A549 (cell line): ENCODE data around the gene KCNB1. TPM values are rescaled to one million over a fixed set of nuclear protein-coding genes. Genes with fewer than 3 reads are reported as not detected.

ENCODE experiments used
- ATAC-seq, 2 experiments: fragments of 200-7000 bp in 1 of 2; fragments of >200 bp in 1 of 2; cut with Nextera tagmentation in 1 of 2; cut with Tn5 transposase in 1 of 2; 3 replicates each; pipeline versions ENCODE4 v1.8.0 to v1.9.1; 2018 to 2020; ENCODE audit warnings: mild to moderate bottlenecking in 1 of 2, moderate library complexity in 1 of 2
- CTCF ChIA-PET: fragments of 300-600 bp; sonication (Branson Sonifier 250); formaldehyde crosslinking; extraction: SDS; loops from one replicate; lab custom pipeline; 2021; ENCODE audit warnings: antibody characterized with exemption, inconsistent platforms; lab: Yijun Ruan, JAX
- POLR2A ChIA-PET: fragments of 350-600 bp; formaldehyde crosslinking; extraction: SDS; loops from one replicate; lab custom pipeline; 2021; ENCODE audit warnings: antibody characterized with exemption, inconsistent platforms; lab: Yijun Ruan, JAX
- DNase-seq, 2 experiments: peaks; one replicate each; pipeline versions ENCODE4 v3.0.0 to v3.0.0-alpha.2; 2011 to 2016; ENCODE audit warnings: low read depth in 1 of 2, low spot score in 1 of 2
- FAIRE-seq: peaks from 2 replicates; lab custom pipeline; 2011; peaks lifted over from hg19 to GRCh38; lab: Jason Lieb, UNC
- H3K27ac ChIP-seq, 2 experiments: fragments of >200 bp; sonication (Bioruptor Twin); formaldehyde crosslinking; 3 replicates each; pipeline ENCODE4 v1.5.1; 2016 to 2017
- H3K4me1 ChIP-seq: fragments of >200 bp; sonication (Bioruptor Twin); formaldehyde crosslinking; 3 replicates; pipeline ENCODE4 v1.6.1; 2016
- H3K4me2 ChIP-seq: fragments of >200 bp; sonication (Bioruptor Twin); formaldehyde crosslinking; 3 replicates; pipeline ENCODE4 v1.6.1; 2016
- H3K4me3 ChIP-seq: fragments of >200 bp; sonication (Bioruptor Twin); formaldehyde crosslinking; 3 replicates; pipeline ENCODE4 v1.5.1; 2016
- H3K9me3 ChIP-seq: fragments of >200 bp; sonication (Bioruptor Twin); formaldehyde crosslinking; 3 replicates; pipeline ENCODE4 v1.6.1; 2016
- CEBPB ChIP-seq, 2 experiments: fragments of >200 bp in 1 of 2; sonication (Bioruptor Twin) in 1 of 2; formaldehyde crosslinking in 1 of 2; IDR thresholded peaks; 2 replicates each; pipeline ENCODE4 v1.6.1; 2012 to 2016
- CHD2 ChIP-seq: fragments of 150-350 bp; IDR thresholded peaks from 2 replicates; pipeline ENCODE4 v1.6.1; 2014; ENCODE audit warnings: low read length; ENCODE audit not compliant: partially characterized antibody
- FOSB ChIP-seq: fragments of 250-450 bp; sonication (Bioruptor Pico); IDR thresholded peaks from 2 replicates; pipeline ENCODE4 v1.5.0; 2020; ENCODE audit warnings: mild to moderate bottlenecking, moderate library complexity
- FOXS1 ChIP-seq: fragments of 250-450 bp; sonication (Bioruptor Pico); IDR thresholded peaks from 2 replicates; pipeline ENCODE4 v1.5.0; 2020; ENCODE audit warnings: mild to moderate bottlenecking, moderate library complexity
- GATA3 ChIP-seq: IDR thresholded peaks from 2 replicates; pipeline ENCODE4 v1.6.1; 2012; ENCODE audit warnings: borderline replicate concordance
- HOXA7 ChIP-seq: fragments of 250-450 bp; sonication (Bioruptor Pico); IDR thresholded peaks from 2 replicates; pipeline ENCODE4 v1.5.0; 2020; ENCODE audit warnings: mild to moderate bottlenecking, moderate library complexity
- HOXB5 ChIP-seq: fragments of 250-450 bp; sonication (Bioruptor Pico); IDR thresholded peaks from 2 replicates; pipeline ENCODE4 v1.5.0; 2020; ENCODE audit warnings: mild to moderate bottlenecking, moderate library complexity
- KDM1A ChIP-seq: fragments of 200-600 bp; sonication (generic); IDR thresholded peaks from 2 replicates; pipeline ENCODE4 v1.6.1; 2016; ENCODE audit warnings: low read depth, mild to moderate bottlenecking
- MAFK ChIP-seq: fragments of 450-650 bp; IDR thresholded peaks from 2 replicates; pipeline ENCODE4 v1.6.1; 2014; ENCODE audit not compliant: partially characterized antibody
- MAZ ChIP-seq: fragments of 150-350 bp; IDR thresholded peaks from 2 replicates; pipeline ENCODE4 v1.6.1; 2014; ENCODE audit warnings: antibody characterized with exemption, low read depth, low read length, borderline replicate concordance
- NR3C1 ChIP-seq: fragments of >200 bp; sonication (Bioruptor Twin); formaldehyde crosslinking; IDR thresholded peaks from 3 replicates; pipeline ENCODE4 v1.6.1; 2017
- POLR2AphosphoS2 ChIP-seq: conservative IDR thresholded peaks from 2 replicates; pipeline ENCODE4 v1.6.1; 2012; ENCODE audit warnings: low read length, improper control_type of control experiment, inconsistent platforms
- RAD21 ChIP-seq, 2 experiments: fragments of >200 bp in 1 of 2; sonication (Bioruptor Twin) in 1 of 2; formaldehyde crosslinking in 1 of 2; IDR thresholded peaks in 1 of 2; conservative IDR thresholded peaks in 1 of 2; 2 replicates in 1 of 2; 3 replicates in 1 of 2; pipeline ENCODE4 v1.6.1; 2012 to 2018; ENCODE audit warnings: inconsistent platforms in 1 of 2
- RARB ChIP-seq: fragments of 250-450 bp; sonication (Bioruptor Pico); IDR thresholded peaks from 2 replicates; pipeline ENCODE4 v1.8.0; 2021; ENCODE audit warnings: mild to moderate bottlenecking, moderate library complexity
- SMC3 ChIP-seq: fragments of >200 bp; sonication (Bioruptor Twin); formaldehyde crosslinking; IDR thresholded peaks from 3 replicates; pipeline ENCODE4 v1.6.1; 2018; ENCODE audit warnings: inconsistent platforms
- SREBF2 ChIP-seq: fragments of 450-650 bp; IDR thresholded peaks from 2 replicates; pipeline ENCODE4 v1.6.1; 2014; ENCODE audit warnings: mild to moderate bottlenecking, moderate library complexity
- TP53 ChIP-seq: fragments of 250-450 bp; sonication (Bioruptor Pico); IDR thresholded peaks from 2 replicates; pipeline ENCODE4 v1.5.0; 2021; ENCODE audit warnings: mild to moderate bottlenecking, moderate library complexity
- ZNF302 ChIP-seq: fragments of 250-450 bp; sonication (Bioruptor Pico); IDR thresholded peaks from 2 replicates; pipeline ENCODE4 v1.9.0; 2021; ENCODE audit warnings: inconsistent platforms, mild to moderate bottlenecking, moderate library complexity
- ZSCAN20 ChIP-seq: fragments of 250-450 bp; sonication (Bioruptor Pico); IDR thresholded peaks from 2 replicates; pipeline ENCODE4 v1.8.0; 2022; ENCODE audit warnings: mild to moderate bottlenecking, moderate library complexity
- WGBS: methylation state at CpG from one replicate; pipeline ENCODE4 v1.1.6; 2017; ENCODE audit errors: missing lambda C conversion rate; 5-methylcytosine and 5-hydroxymethylcytosine counted together
- polyA plus RNA-seq, 4 experiments: library from polyadenylated mRNA; depleted of rRNA in 3 of 4; stranded (reverse); fragments of >200 nt; fragmentation: RNase III in 1 of 4; extraction: RNeasy Plus Mini Kit Qiagen cat#74134 plus additional on column Dnase treatment in 1 of 4; gene quantifications; 2 replicates in 3 of 4; 3 replicates in 1 of 4; pipeline ENCODE4 v1.2.3, GENCODE V29; 2011 to 2017
- TF ChIP-seq, protein P1 (sequence below): IDR thresholded peaks from 2 replicates; pipeline ENCODE4 v1.6.1; 2012; ENCODE audit warnings: low read depth, borderline replicate concordance
- TF ChIP-seq, protein P2 (sequence below): fragments of 450-650 bp; IDR thresholded peaks from 2 replicates; pipeline ENCODE4 v1.6.1; 2014; ENCODE audit warnings: antibody characterized with exemption
- TF ChIP-seq, protein P3 (sequence below): fragments of >200 bp; sonication (Bioruptor Twin); formaldehyde crosslinking; IDR thresholded peaks from 3 replicates; pipeline ENCODE4 v1.5.1; 2016

Gene KCNB1
- polyA plus RNA-seq, 2 of the 4 experiments (the other 2 are of a cell fraction): 0.12 to 0.28 TPM

DNA sequence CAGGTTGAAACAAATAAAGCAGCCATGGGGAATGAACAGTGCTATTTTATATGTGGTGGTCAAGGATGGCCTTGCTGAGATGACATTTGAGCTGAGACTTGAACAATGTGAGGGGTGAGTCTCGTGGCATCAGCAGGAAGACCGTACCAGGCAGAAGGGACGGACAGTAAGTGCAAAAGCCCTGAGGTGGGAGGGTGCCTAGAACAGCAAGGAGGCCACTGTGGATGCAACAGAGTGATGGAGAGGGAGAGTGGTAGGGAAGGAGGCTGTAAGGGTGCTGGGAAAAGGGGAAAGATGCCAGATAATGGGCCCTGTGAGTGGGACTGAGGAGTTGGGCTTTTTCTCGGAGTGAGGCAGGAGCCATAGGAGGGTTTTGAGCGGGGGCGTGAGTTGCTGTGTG, 11.5 kb downstream of the KCNB1 start:
- FAIRE-seq (no peak), ATAC-seq (no peak), DNase-seq (no peak)
- no peak overlapping the region for H3K4me3 ChIP-seq
- POLR2A ChIA-PET: no interaction called here
- no peak for TF ChIP-seq RAD21 (conservative IDR thresholded peaks at IDR 0.05 in 1 of 2, IDR thresholded peaks at IDR 0.05 in 1 of 2)
- TF ChIP-seq HOXA7 (CRISPR knock-in tag): no peak
- TF ChIP-seq GATA3: no peak
- TF ChIP-seq SREBF2: no peak
- TF ChIP-seq KDM1A: no peak
- no peak for TF ChIP-seq FOSB (CRISPR knock-in tag)
- TF ChIP-seq TP53 (CRISPR knock-in tag): no peak
- no peak for TF ChIP-seq CHD2
- no peak for TF ChIP-seq SMC3
- TF ChIP-seq RARB (CRISPR knock-in tag): no peak
- H3K9me3 ChIP-seq: no peaks in the 10 kb centered on the region
- 38% methylated on average over 6 of the region's 6 CpGs for WGBS
- CTCF ChIA-PET: interaction anchor here (1.2 to 1.9 kb wide), 4 partner anchors 13 to 150 kb away, joined by 3 to 9 read pairs (median 5); no protein-coding TSS in a partner anchor
- H3K4me2 ChIP-seq: no peak overlapping the region
- no peak overlapping the region for H3K27ac ChIP-seq
- H3K4me1 ChIP-seq: no peaks in the 10 kb centered on the region

DNA sequence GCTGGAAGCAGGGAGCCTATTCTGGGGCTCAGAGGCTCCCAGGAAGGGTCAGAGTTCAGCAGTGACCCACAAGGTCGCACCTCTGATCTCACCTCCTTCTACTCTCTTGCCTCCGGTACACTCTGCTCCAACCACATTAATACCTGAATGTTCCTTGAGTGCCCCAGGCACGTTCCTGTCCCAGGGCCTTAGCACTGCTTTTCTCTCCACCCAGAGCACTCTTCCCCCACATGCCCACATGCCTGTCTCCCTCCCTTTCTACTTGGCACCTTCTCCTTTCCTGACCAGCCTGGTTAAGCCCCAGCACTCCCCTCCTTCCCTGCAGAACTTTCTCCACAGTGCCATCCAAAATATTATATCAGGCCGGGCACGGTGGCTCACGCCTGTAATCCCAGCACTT, 13.4 kb downstream of the KCNB1 start:
- DNase-seq (no peak), ATAC-seq (no peak), FAIRE-seq (no peak)
- Histone ChIP-seq H3K9me3 (no peaks in the 10 kb centered on the region), H3K4me2 (no peak overlapping the region), H3K4me3 (no peak overlapping the region), H3K4me1 (no peaks in the 10 kb centered on the region), H3K27ac (no peak overlapping the region)
- 52% methylated on average over 6 of the region's 6 CpGs for WGBS
- TF ChIP-seq, protein P1, sequence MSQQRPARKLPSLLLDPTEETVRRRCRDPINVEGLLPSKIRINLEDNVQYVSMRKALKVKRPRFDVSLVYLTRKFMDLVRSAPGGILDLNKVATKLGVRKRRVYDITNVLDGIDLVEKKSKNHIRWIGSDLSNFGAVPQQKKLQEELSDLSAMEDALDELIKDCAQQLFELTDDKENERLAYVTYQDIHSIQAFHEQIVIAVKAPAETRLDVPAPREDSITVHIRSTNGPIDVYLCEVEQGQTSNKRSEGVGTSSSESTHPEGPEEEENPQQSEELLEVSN: no peak
- TF ChIP-seq ZSCAN20 (CRISPR knock-in tag) (no peak), FOXS1 (no peak)
- ChIA-PET POLR2A (no interaction called here), CTCF (interaction anchor here (0.7 to 1.1 kb wide), 2 partner anchors 54 to 73 kb away, joined by 3 read pairs; no protein-coding TSS in a partner anchor)

DNA sequence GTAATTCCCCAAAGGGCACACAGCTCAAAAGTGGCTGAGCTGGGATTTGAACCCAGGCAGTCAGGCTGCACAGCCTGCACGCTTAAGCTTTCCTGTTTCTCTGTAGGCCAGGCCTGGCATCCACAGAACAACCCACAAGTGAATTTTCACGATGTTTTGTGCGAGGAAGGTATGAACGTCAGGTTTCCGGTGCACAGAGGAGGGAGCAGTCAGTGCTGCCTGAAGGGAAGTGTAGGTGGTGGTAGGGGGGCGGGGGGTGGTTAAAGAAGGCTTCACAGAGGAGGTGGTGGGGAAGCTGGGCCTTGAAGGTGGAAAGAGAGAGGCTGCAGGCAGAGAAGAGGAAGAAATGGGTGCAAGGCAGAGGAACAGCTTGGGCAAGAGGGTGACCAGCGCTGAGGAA, 14.1 kb downstream of the KCNB1 start:
- Histone ChIP-seq H3K9me3 (no peaks in the 10 kb centered on the region), H3K4me1 (no peaks in the 10 kb centered on the region), H3K27ac (no peak overlapping the region), H3K4me3 (no peak overlapping the region), H3K4me2 (no peak overlapping the region)
- ATAC-seq (no peak), DNase-seq (no peak), FAIRE-seq (no peak)
- ChIA-PET POLR2A (no interaction called here), CTCF (interaction anchor here (0.7 to 1.1 kb wide), 2 partner anchors 16 to 41 kb away, joined by 4 read pairs; no protein-coding TSS in a partner anchor)
- WGBS: 32% methylated on average over 3 of the region's 7 CpGs
- TF ChIP-seq HOXB5 (CRISPR knock-in tag) (no peak), POLR2AphosphoS2 (no peak), MAFK (no peak), GATA3 (no peak), ZNF302 (no peak), CHD2 (no peak)
- TF ChIP-seq, protein P1: no peak

DNA sequence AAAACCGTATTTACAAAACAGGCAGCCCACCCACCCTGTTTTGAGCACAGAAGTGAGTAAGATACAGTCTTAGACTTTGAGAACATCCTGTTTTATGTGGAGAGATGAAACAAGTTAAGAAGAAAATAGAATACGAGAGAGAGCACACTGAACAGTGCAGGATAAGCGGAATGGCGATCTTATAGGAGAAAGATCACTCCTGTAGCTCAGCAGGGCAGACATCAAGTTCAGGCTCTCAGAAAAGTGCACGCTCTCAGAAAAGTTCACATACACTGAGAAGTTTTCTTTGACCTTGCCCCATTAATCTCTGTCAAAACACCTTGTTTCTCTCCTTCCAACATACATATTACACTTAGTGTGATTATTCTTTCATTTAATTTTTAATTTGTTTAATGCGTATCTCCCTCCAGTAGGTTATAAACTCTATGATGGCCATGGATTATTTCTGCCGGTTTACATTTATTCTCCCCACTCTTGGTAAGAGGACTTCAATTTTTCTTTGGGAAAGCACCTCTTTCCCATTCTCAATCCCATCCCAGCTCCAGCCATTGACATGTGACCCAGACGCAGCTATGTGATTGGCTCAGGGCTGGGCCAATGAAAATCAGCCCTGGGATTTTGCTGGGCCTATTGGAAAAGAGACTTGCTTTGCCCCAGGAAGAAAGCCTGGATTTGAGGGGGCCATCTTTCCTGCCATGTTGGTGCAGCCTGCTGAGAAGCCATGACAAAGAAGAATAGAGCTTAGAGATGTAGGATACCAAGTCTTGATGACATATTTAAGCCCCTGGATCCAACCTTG, 16.2 kb downstream of the KCNB1 start:
- no peak for ATAC-seq
- Histone ChIP-seq H3K4me2 (no peak overlapping the region), H3K27ac (no peak overlapping the region), H3K4me3 (no peak overlapping the region), H3K9me3 (no peaks in the 10 kb centered on the region), H3K4me1 (no peaks in the 10 kb centered on the region)
- TF ChIP-seq CEBPB (IDR thresholded peaks at IDR 0.05): no peak
- TF ChIP-seq, protein P2, sequence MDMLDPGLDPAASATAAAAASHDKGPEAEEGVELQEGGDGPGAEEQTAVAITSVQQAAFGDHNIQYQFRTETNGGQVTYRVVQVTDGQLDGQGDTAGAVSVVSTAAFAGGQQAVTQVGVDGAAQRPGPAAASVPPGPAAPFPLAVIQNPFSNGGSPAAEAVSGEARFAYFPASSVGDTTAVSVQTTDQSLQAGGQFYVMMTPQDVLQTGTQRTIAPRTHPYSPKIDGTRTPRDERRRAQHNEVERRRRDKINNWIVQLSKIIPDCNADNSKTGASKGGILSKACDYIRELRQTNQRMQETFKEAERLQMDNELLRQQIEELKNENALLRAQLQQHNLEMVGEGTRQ: 0 out of 2 replicates have a peak, but pooled peaks have one; percentile 24
- TF ChIP-seq, protein P3, sequence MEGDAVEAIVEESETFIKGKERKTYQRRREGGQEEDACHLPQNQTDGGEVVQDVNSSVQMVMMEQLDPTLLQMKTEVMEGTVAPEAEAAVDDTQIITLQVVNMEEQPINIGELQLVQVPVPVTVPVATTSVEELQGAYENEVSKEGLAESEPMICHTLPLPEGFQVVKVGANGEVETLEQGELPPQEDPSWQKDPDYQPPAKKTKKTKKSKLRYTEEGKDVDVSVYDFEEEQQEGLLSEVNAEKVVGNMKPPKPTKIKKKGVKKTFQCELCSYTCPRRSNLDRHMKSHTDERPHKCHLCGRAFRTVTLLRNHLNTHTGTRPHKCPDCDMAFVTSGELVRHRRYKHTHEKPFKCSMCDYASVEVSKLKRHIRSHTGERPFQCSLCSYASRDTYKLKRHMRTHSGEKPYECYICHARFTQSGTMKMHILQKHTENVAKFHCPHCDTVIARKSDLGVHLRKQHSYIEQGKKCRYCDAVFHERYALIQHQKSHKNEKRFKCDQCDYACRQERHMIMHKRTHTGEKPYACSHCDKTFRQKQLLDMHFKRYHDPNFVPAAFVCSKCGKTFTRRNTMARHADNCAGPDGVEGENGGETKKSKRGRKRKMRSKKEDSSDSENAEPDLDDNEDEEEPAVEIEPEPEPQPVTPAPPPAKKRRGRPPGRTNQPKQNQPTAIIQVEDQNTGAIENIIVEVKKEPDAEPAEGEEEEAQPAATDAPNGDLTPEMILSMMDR: no peak
- TF ChIP-seq NR3C1: no peak
- no peak for TF ChIP-seq MAZ
- no peak for DNase-seq
- ChIA-PET CTCF (interaction anchor here (1.2 to 4.0 kb wide), 4 partner anchors 10 to 132 kb away, joined by 3 to 21 read pairs (median 5); no protein-coding TSS in a partner anchor), POLR2A (no interaction called here)
- FAIRE-seq: no peak
- 68% methylated on average over 8 of the region's 8 CpGs for WGBS
